ENCODE data around the gene NHEJ1. TPM values are rescaled to one million over a fixed set of nuclear protein-coding genes. Genes with fewer than 3 reads are reported as not detected.

Gene NHEJ1
- total and polyA plus RNA-seq, 2 of the 13 experiments (the other 11 are each of a cell fraction or from before 2014, with no cell fraction given): 30.0 to 30.7 TPM

DNA sequence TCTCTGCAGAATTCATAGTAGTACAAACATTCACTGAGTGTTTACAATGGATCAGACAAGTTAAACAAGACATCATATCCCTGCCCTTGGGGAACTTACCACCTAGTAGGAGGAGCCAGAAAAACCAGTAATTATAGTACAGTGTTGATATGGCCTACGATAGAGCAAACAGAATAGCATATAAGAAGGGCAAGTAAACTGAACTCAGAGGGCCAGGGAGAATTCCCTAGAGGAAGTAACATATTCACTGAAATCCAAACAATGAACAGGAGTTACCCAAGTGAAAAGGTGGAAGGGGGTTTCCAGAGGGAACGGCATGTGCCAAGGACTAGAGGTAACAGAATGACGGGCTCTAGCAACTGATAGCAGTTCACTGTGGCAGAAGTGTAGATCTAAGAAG, 34.1 kb downstream of the NHEJ1 start (continued):
- TF ChIP-seq HMG20A (CRISPR knock-in tag; IDR thresholded peaks at IDR 0.05; ENCODE audit: borderline replicate concordance) (peak; percentile 63; the same call in 1 of the 2 replicates), ZIK1 (CRISPR knock-in tag; IDR thresholded peaks at IDR 0.05; ENCODE audit: borderline replicate concordance, low read depth) (no peak), KLF11 (CRISPR knock-in tag; IDR thresholded peaks at IDR 0.05) (no peak), ZNF879 (CRISPR knock-in tag; IDR thresholded peaks at IDR 0.05) (no peak), ARID5B (CRISPR knock-in tag; IDR thresholded peaks at IDR 0.05) (peak; percentile 78), FOXP4 (CRISPR knock-in tag; IDR thresholded peaks at IDR 0.05) (peak; percentile 74), ZNF33B (CRISPR knock-in tag; IDR thresholded peaks at IDR 0.05) (no peak), ZNF121 (CRISPR knock-in tag; IDR thresholded peaks at IDR 0.05) (no peak), MED1 (CRISPR knock-in tag; IDR thresholded peaks at IDR 0.05) (0 out of 2 replicates have a peak, but pooled peaks have one; percentile 27), TFDP2 (CRISPR knock-in tag; IDR thresholded peaks at IDR 0.05) (no peak), ZBTB38 (CRISPR knock-in tag; IDR thresholded peaks at IDR 0.05) (no peak), DPF2 (CRISPR knock-in tag; IDR thresholded peaks at IDR 0.05; ENCODE audit: borderline replicate concordance, low read depth) (peak; percentile 20; the same call in 1 of the 2 replicates), ZNF75D (CRISPR knock-in tag; IDR thresholded peaks at IDR 0.05; ENCODE audit: borderline replicate concordance) (no peak), XRCC5 (optimal IDR thresholded peaks at IDR 0.05; ENCODE audit: low read length) (no peak), ZNF589 (CRISPR knock-in tag; conservative IDR thresholded peaks at IDR 0.05) (no peak), ZNF460 (CRISPR knock-in tag; IDR thresholded peaks at IDR 0.05; ENCODE audit: borderline replicate concordance) (no peak)
- TF ChIP-seq, protein P1, sequence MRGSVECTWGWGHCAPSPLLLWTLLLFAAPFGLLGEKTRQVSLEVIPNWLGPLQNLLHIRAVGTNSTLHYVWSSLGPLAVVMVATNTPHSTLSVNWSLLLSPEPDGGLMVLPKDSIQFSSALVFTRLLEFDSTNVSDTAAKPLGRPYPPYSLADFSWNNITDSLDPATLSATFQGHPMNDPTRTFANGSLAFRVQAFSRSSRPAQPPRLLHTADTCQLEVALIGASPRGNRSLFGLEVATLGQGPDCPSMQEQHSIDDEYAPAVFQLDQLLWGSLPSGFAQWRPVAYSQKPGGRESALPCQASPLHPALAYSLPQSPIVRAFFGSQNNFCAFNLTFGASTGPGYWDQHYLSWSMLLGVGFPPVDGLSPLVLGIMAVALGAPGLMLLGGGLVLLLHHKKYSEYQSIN (CRISPR knock-in tag; IDR thresholded peaks at IDR 0.05; ENCODE audit: borderline replicate concordance): no peak

Measured in HepG2 (cell line).